ENCODE results near the gene ELN.

ELN gene

GRCh38 chr7:73987298-73987697 lies 40.7 kb upstream of the ELN start:
- Histone ChIP-seq H3K4me1 (ENCODE audit: control insufficient read depth in 5 of 5, insufficient read depth in 5 of 5, low read length in 5 of 5) (peaks cover 0 to 34% (median 22%) of the 10 kb centered on the region in 5 donors), H3K27ac (ENCODE audit: low read depth, low read length) (no peak overlapping the region), H3K9me3 (ENCODE audit: control insufficient read depth in 5 of 5, low read length in 5 of 5) (no peaks in the 10 kb centered on the region), H3K36me3 (ENCODE audit: control insufficient read depth in 5 of 5, insufficient read depth in 5 of 5, low read length in 5 of 5) (no peaks in the 10 kb centered on the region), H3K27me3 (ENCODE audit: control insufficient read depth in 5 of 5, insufficient read depth in 4 of 5, low read length in 5 of 5) (no peaks in the 10 kb centered on the region), H3K9ac (ENCODE audit: low read length in 5 of 5) (no peak overlapping the region), H3K4me3 (ENCODE audit: low read depth in 1 of 5, low read length in 5 of 5) (no peak overlapping the region)

- Histone ChIP-seq H3K27ac (ENCODE audit: low read depth, low read length) (no peak overlapping the region), H3K9ac (ENCODE audit: low read length in 5 of 5) (no peak overlapping the region), H3K36me3 (ENCODE audit: control insufficient read depth in 5 of 5, insufficient read depth in 5 of 5, low read length in 5 of 5) (no peaks in the 10 kb centered on the region), H3K4me3 (ENCODE audit: low read depth in 1 of 5, low read length in 5 of 5) (no peak overlapping the region), H3K4me1 (ENCODE audit: control insufficient read depth in 5 of 5, insufficient read depth in 5 of 5, low read length in 5 of 5) (peaks cover 0 to 39% (median 28%) of the 10 kb centered on the region in 5 donors), H3K9me3 (ENCODE audit: control insufficient read depth in 5 of 5, low read length in 5 of 5) (no peaks in the 10 kb centered on the region), H3K27me3 (ENCODE audit: control insufficient read depth in 5 of 5, insufficient read depth in 4 of 5, low read length in 5 of 5) (no peaks in the 10 kb centered on the region)
Observed at GRCh38 chr7:73988197-73988596, 39.8 kb upstream of the ELN start.

- no peak overlapping the region for H3K27ac ChIP-seq (ENCODE audit: low read depth, low read length)
- no peak overlapping the region for H3K9ac ChIP-seq (ENCODE audit: low read length in 5 of 5)
- H3K4me3 ChIP-seq (ENCODE audit: low read depth in 1 of 5, low read length in 5 of 5): no peak overlapping the region
- H3K4me1 ChIP-seq (ENCODE audit: control insufficient read depth in 5 of 5, insufficient read depth in 5 of 5, low read length in 5 of 5): peaks cover 0 to 15% (median 10%) of the 10 kb centered on the region in 5 donors
- no peaks in the 10 kb centered on the region for H3K27me3 ChIP-seq (ENCODE audit: control insufficient read depth in 5 of 5, insufficient read depth in 4 of 5, low read length in 5 of 5)
- H3K9me3 ChIP-seq (ENCODE audit: control insufficient read depth in 5 of 5, low read length in 5 of 5): peaks cover 0 to 19% (median 14%) of the 10 kb centered on the region in 5 donors
- H3K36me3 ChIP-seq (ENCODE audit: control insufficient read depth in 5 of 5, insufficient read depth in 5 of 5, low read length in 5 of 5): no peaks in the 10 kb centered on the region
Observed at GRCh38 chr7:73991522-73992100, 36.4 kb upstream of the ELN start.

DNA sequence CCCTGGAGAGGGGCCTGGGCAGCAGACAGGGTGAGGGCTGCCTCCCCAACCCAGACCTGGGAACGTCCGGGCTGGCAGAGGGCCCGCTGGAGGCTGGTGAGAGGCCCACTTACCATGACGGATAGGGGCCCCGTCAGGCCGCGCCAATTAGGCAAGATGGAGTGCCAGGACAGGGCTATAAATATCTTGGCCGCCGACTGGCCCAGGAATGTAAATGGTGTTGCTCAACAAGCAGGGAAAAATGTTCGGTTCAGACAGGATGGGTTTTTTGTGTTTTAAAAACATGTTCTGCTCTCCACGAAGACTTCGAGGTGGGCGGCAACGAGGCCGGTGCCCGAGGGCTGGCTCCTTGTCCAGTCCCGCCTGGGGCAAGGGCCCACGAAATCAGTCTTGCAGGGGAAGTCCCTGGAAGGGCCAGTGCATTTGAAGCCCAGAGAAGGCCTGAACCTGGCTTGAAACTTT lies 35.8 kb upstream of the ELN start:
- Histone ChIP-seq H3K4me3 (ENCODE audit: low read depth in 1 of 5, low read length in 5 of 5) (no peak overlapping the region), H3K4me1 (ENCODE audit: control insufficient read depth in 5 of 5, insufficient read depth in 5 of 5, low read length in 5 of 5) (peaks cover 0 to 15% (median 9%) of the 10 kb centered on the region in 5 donors), H3K27ac (ENCODE audit: low read depth, low read length) (no peak overlapping the region)

GRCh38 chr7:73994023-73994422 lies 34.0 kb upstream of the ELN start:
- H3K9ac ChIP-seq (ENCODE audit: low read length in 5 of 5): no peak overlapping the region
- no peak overlapping the region for H3K27ac ChIP-seq (ENCODE audit: low read depth, low read length)
- H3K9me3 ChIP-seq (ENCODE audit: control insufficient read depth in 5 of 5, low read length in 5 of 5): peaks cover 0 to 19% (median 14%) of the 10 kb centered on the region in 5 donors
- H3K4me3 ChIP-seq (ENCODE audit: low read depth in 1 of 5, low read length in 5 of 5): no peak overlapping the region
- no peaks in the 10 kb centered on the region for H3K36me3 ChIP-seq (ENCODE audit: control insufficient read depth in 5 of 5, insufficient read depth in 5 of 5, low read length in 5 of 5)
- H3K27me3 ChIP-seq (ENCODE audit: control insufficient read depth in 5 of 5, insufficient read depth in 4 of 5, low read length in 5 of 5): no peaks in the 10 kb centered on the region
- H3K4me1 ChIP-seq (ENCODE audit: control insufficient read depth in 5 of 5, insufficient read depth in 5 of 5, low read length in 5 of 5): peaks cover 0 to 16% (median 9%) of the 10 kb centered on the region in 5 donors

More for the DNA sequence above, 35.8 kb upstream of the ELN start:
- Histone ChIP-seq H3K36me3 (ENCODE audit: control insufficient read depth in 5 of 5, insufficient read depth in 5 of 5, low read length in 5 of 5) (no peaks in the 10 kb centered on the region), H3K9ac (ENCODE audit: low read length in 5 of 5) (peak overlapping the region in 1 of 5 donors; percentile 26), H3K27me3 (ENCODE audit: control insufficient read depth in 5 of 5, insufficient read depth in 4 of 5, low read length in 5 of 5) (no peaks in the 10 kb centered on the region), H3K9me3 (ENCODE audit: control insufficient read depth in 5 of 5, low read length in 5 of 5) (peaks cover 0 to 19% (median 14%) of the 10 kb centered on the region in 5 donors)

GRCh38 chr7:73994761-73995160 lies 33.2 kb upstream of the ELN start:
- H3K36me3 ChIP-seq (ENCODE audit: control insufficient read depth in 5 of 5, insufficient read depth in 5 of 5, low read length in 5 of 5): no peaks in the 10 kb centered on the region
- H3K27ac ChIP-seq (ENCODE audit: low read depth, low read length): no peak overlapping the region
- H3K9me3 ChIP-seq (ENCODE audit: control insufficient read depth in 5 of 5, low read length in 5 of 5): peaks cover 0 to 19% (median 14%) of the 10 kb centered on the region in 5 donors
- no peaks in the 10 kb centered on the region for H3K27me3 ChIP-seq (ENCODE audit: control insufficient read depth in 5 of 5, insufficient read depth in 4 of 5, low read length in 5 of 5)
- peaks cover 0 to 22% (median 15%) of the 10 kb centered on the region in 5 donors for H3K4me1 ChIP-seq (ENCODE audit: control insufficient read depth in 5 of 5, insufficient read depth in 5 of 5, low read length in 5 of 5)
- no peak overlapping the region for H3K4me3 ChIP-seq (ENCODE audit: low read depth in 1 of 5, low read length in 5 of 5)
- no peak overlapping the region for H3K9ac ChIP-seq (ENCODE audit: low read length in 5 of 5)

- Histone ChIP-seq H3K4me1 (ENCODE audit: control insufficient read depth in 5 of 5, insufficient read depth in 5 of 5, low read length in 5 of 5) (peaks cover 0 to 27% (median 18%) of the 10 kb centered on the region in 5 donors), H3K4me3 (ENCODE audit: low read depth in 1 of 5, low read length in 5 of 5) (no peak overlapping the region), H3K27ac (ENCODE audit: low read depth, low read length) (no peak overlapping the region)
Observed at GRCh38 chr7:73995330-73995729, 32.6 kb upstream of the ELN start.

DNA sequence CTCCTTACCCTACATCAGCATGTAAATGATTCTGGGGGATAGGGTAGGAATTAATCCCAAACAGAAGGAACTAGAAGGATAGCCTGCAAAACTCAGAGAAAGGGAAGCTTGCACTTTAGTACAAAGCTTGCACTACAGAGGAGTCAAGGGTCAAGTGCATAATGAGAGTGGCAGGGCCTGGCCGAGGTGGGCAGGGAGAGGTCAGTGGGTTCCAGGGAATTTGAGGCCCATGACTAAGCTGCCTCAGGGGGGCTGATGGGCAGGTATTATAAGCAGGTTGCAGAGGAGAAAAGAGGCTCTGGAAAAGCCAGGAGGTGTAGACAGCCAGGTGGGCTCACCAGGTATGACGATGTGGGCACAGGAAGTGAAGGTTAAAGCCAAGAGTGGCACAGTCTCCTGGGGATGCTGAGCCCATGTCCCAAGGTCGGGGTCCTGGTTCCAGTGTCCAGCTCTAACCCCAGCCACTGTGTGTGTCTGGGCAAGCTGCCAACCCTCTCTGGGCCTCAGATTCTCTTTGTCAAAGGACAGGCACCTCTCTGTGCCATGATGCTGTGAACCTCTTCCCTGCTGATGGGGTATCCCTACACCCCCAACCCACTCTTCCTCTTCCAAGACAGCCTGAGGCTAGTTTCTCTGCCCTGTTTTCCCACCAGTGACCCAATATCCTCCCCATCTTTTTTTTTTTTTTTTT lies 32.0 kb upstream of the ELN start:
- no peaks in the 10 kb centered on the region for H3K27me3 ChIP-seq (ENCODE audit: control insufficient read depth in 5 of 5, insufficient read depth in 4 of 5, low read length in 5 of 5)
- H3K9me3 ChIP-seq (ENCODE audit: control insufficient read depth in 5 of 5, low read length in 5 of 5): peaks cover 0 to 19% (median 14%) of the 10 kb centered on the region in 5 donors
- no peak overlapping the region for H3K4me3 ChIP-seq (ENCODE audit: low read depth in 1 of 5, low read length in 5 of 5)
- no peak overlapping the region for H3K27ac ChIP-seq (ENCODE audit: low read depth, low read length)
- peaks cover 0 to 33% (median 21%) of the 10 kb centered on the region in 5 donors for H3K4me1 ChIP-seq (ENCODE audit: control insufficient read depth in 5 of 5, insufficient read depth in 5 of 5, low read length in 5 of 5)
- H3K9ac ChIP-seq (ENCODE audit: low read length in 5 of 5): no peak overlapping the region
- H3K36me3 ChIP-seq (ENCODE audit: control insufficient read depth in 5 of 5, insufficient read depth in 5 of 5, low read length in 5 of 5): no peaks in the 10 kb centered on the region

More at GRCh38 chr7:73995330-73995729, 32.6 kb upstream of the ELN start:
- Histone ChIP-seq H3K9ac (ENCODE audit: low read length in 5 of 5) (no peak overlapping the region), H3K27me3 (ENCODE audit: control insufficient read depth in 5 of 5, insufficient read depth in 4 of 5, low read length in 5 of 5) (no peaks in the 10 kb centered on the region), H3K9me3 (ENCODE audit: control insufficient read depth in 5 of 5, low read length in 5 of 5) (peaks cover 0 to 19% (median 14%) of the 10 kb centered on the region in 5 donors), H3K36me3 (ENCODE audit: control insufficient read depth in 5 of 5, insufficient read depth in 5 of 5, low read length in 5 of 5) (no peaks in the 10 kb centered on the region)

DNA sequence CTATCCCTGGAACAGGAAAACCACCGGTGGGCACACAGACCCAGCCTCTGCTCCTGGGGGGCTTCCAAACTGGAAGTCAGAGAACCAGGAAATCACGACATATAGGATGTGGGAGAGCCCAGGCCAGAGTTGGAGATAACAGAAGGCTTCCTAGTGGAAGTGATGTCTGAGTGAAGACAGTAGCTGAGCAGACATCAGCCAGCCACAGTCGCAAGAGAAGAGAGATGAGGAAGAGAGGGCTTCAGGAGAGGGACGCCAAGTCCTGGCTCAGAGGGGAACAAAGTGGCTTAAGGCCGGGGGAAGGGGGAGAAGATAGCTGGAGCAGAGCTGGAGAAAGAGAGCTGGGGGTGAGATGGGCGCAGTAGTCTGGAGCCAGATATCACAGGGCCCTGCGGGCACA lies 30.9 kb upstream of the ELN start:
- Histone ChIP-seq H3K36me3 (ENCODE audit: control insufficient read depth in 5 of 5, insufficient read depth in 5 of 5, low read length in 5 of 5) (no peaks in the 10 kb centered on the region), H3K27me3 (ENCODE audit: control insufficient read depth in 5 of 5, insufficient read depth in 4 of 5, low read length in 5 of 5) (no peaks in the 10 kb centered on the region), H3K9ac (ENCODE audit: low read length in 5 of 5) (no peak overlapping the region), H3K4me3 (ENCODE audit: low read depth in 1 of 5, low read length in 5 of 5) (no peak overlapping the region), H3K27ac (ENCODE audit: low read depth, low read length) (no peak overlapping the region), H3K4me1 (ENCODE audit: control insufficient read depth in 5 of 5, insufficient read depth in 5 of 5, low read length in 5 of 5) (peaks cover 0 to 30% (median 19%) of the 10 kb centered on the region in 5 donors), H3K9me3 (ENCODE audit: control insufficient read depth in 5 of 5, low read length in 5 of 5) (peaks cover 0 to 19% (median 14%) of the 10 kb centered on the region in 5 donors)
